H9 (cell line): Measurements from ENCODE around the gene TAF1A. TPM values are rescaled to one million over a fixed set of nuclear protein-coding genes. Genes with fewer than 3 reads are reported as not detected.

Source experiments
- DNase-seq: peaks from one replicate; pipeline ENCODE4 v3.0.0-alpha.2; 2017
- H2AFZ ChIP-seq: one replicate; pipeline ENCODE4 v1.6.1; 2013; ENCODE audit warnings: mild to moderate bottlenecking, low read length, control low read depth, moderate library complexity
- H2AK5ac ChIP-seq: 2 replicates; pipeline ENCODE4 v1.6.1; 2013; ENCODE audit warnings: low read length, control low read depth, mixed read lengths; ENCODE audit not compliant: insufficient read length
- H2BK120ac ChIP-seq: one replicate; pipeline ENCODE4 v1.6.1; 2013; ENCODE audit warnings: low read depth, mild to moderate bottlenecking, low read length, control low read depth, inconsistent platforms; ENCODE audit not compliant: poor library complexity, severe bottlenecking
- H2BK12ac ChIP-seq: 2 replicates; pipeline ENCODE4 v1.6.1; 2013; ENCODE audit warnings: low read length, control low read depth, mixed read lengths, low read depth; ENCODE audit not compliant: insufficient read length
- H2BK15ac ChIP-seq: 2 replicates; pipeline ENCODE4 v1.6.1; 2013; ENCODE audit warnings: low read depth, low read length, control low read depth
- H2BK20ac ChIP-seq: one replicate; pipeline ENCODE4 v1.6.1; 2013; ENCODE audit warnings: low read depth, mild to moderate bottlenecking, low read length, control low read depth, inconsistent platforms; ENCODE audit not compliant: poor library complexity, severe bottlenecking
- H2BK5ac ChIP-seq: 2 replicates; pipeline ENCODE4 v1.6.1; 2013; ENCODE audit warnings: low read length, control low read depth, mixed read lengths; ENCODE audit not compliant: insufficient read length
- H3K14ac ChIP-seq: 2 replicates; pipeline ENCODE4 v1.6.1; 2013; ENCODE audit warnings: low read length, control low read depth; ENCODE audit not compliant: insufficient read depth
- H3K18ac ChIP-seq: 2 replicates; pipeline ENCODE4 v1.6.1; 2013; ENCODE audit warnings: low read depth, mild to moderate bottlenecking, mixed read lengths, low read length, control low read depth; ENCODE audit not compliant: insufficient read length
- H3K23ac ChIP-seq: 2 replicates; pipeline ENCODE4 v1.6.1; 2013; ENCODE audit warnings: low read length, control low read depth, mixed read lengths, low read depth; ENCODE audit not compliant: insufficient read length
- H3K23me2 ChIP-seq: 2 replicates; pipeline ENCODE4 v1.6.1; 2013; ENCODE audit warnings: low read depth, mild to moderate bottlenecking, mixed read lengths, low read length, control low read depth; ENCODE audit not compliant: insufficient read length, poor library complexity, severe bottlenecking
- H3K27ac ChIP-seq: 2 replicates; pipeline ENCODE4 v1.5.1; 2013; ENCODE audit warnings: low read length, control low read depth, mixed read lengths, low read depth; ENCODE audit not compliant: insufficient read length
- H3K27me3 ChIP-seq: 2 replicates; pipeline ENCODE4 v1.6.1; 2013; ENCODE audit warnings: low read length, control low read depth, inconsistent platforms; ENCODE audit not compliant: insufficient read depth
- H3K4ac ChIP-seq: 2 replicates; pipeline ENCODE4 v1.6.1; 2013; ENCODE audit warnings: low read depth, mild to moderate bottlenecking, control low read depth, inconsistent platforms, low read length, moderate library complexity
- H3K4me1 ChIP-seq: 2 replicates; pipeline ENCODE4 v1.6.1; 2013; ENCODE audit warnings: low read length, control low read depth, inconsistent platforms; ENCODE audit not compliant: insufficient read depth
- H3K4me2 ChIP-seq: 2 replicates; pipeline ENCODE4 v1.6.1; 2013; ENCODE audit warnings: low read length, control low read depth, mixed read lengths; ENCODE audit not compliant: insufficient read length, insufficient read depth
- H3K56ac ChIP-seq: 2 replicates; pipeline ENCODE4 v1.6.1; 2013; ENCODE audit warnings: low read depth, mild to moderate bottlenecking, mixed read lengths, low read length, control low read depth; ENCODE audit not compliant: insufficient read length
- H3K79me1 ChIP-seq: 2 replicates; pipeline ENCODE4 v1.6.1; 2013; ENCODE audit warnings: low read depth, mild to moderate bottlenecking, moderate library complexity, low read length, control low read depth, inconsistent platforms; ENCODE audit not compliant: insufficient read depth, poor library complexity, severe bottlenecking
- H3K79me2 ChIP-seq: 2 replicates; pipeline ENCODE4 v1.6.1; 2013; ENCODE audit warnings: low read length, control low read depth, inconsistent platforms; ENCODE audit not compliant: insufficient read depth
- H3K9ac ChIP-seq: 2 replicates; pipeline ENCODE4 v1.6.1; 2013; ENCODE audit warnings: low read length, control low read depth, mixed read lengths; ENCODE audit not compliant: insufficient read length; ENCODE audit errors: extremely low read depth
- H3K9me3 ChIP-seq: one replicate; pipeline ENCODE4 v1.6.1; 2013; ENCODE audit warnings: low read depth, low read length, inconsistent platforms; ENCODE audit not compliant: control insufficient read depth
- H3T11ph ChIP-seq: one replicate; pipeline ENCODE4 v1.6.1; 2013; ENCODE audit warnings: mild to moderate bottlenecking, low read length, control low read depth, inconsistent platforms
- H4K20me1 ChIP-seq: one replicate; pipeline ENCODE4 v1.6.1; 2013; ENCODE audit not compliant: control insufficient read depth, insufficient read length, insufficient read depth
- H4K5ac ChIP-seq: 2 replicates; pipeline ENCODE4 v1.6.1; 2013; ENCODE audit warnings: low read depth, mild to moderate bottlenecking, mixed read lengths, low read length, control low read depth; ENCODE audit not compliant: insufficient read length
- H4K8ac ChIP-seq: replicated peaks from 2 replicates; pipeline ENCODE4 v1.6.1; 2013; ENCODE audit warnings: low read length, control low read depth, mixed read lengths, low read depth; ENCODE audit not compliant: insufficient read length
- H4K91ac ChIP-seq: 2 replicates; pipeline ENCODE4 v1.6.1; 2013; ENCODE audit warnings: low read depth, mild to moderate bottlenecking, moderate library complexity, mixed read lengths, low read length, control low read depth; ENCODE audit not compliant: insufficient read length
- H3K27ac Mint-ChIP-seq, 3 experiments: 2 replicates in 2 of 3; 3 replicates in 1 of 3; pipeline ENCODE4 v1.8.0; 2020 to 2021; ENCODE audit warnings: mixed read lengths in 3 of 3, mild to moderate bottlenecking in 1 of 3, moderate library complexity in 1 of 3
- H3K27me3 Mint-ChIP-seq: 2 replicates; pipeline ENCODE4 v1.8.0; 2021; ENCODE audit warnings: low read depth, mild to moderate bottlenecking, moderate library complexity, mixed read lengths
- H3K36me3 Mint-ChIP-seq, 3 experiments: 2 replicates in 2 of 3; 3 replicates in 1 of 3; pipeline ENCODE4 v1.8.0; 2020 to 2021; ENCODE audit warnings: low read depth in 3 of 3, mixed read lengths in 3 of 3; ENCODE audit not compliant: insufficient read depth in 1 of 3
- H3K4me1 Mint-ChIP-seq, 2 experiments: 2 replicates each; pipeline ENCODE4 v1.8.0; 2020; ENCODE audit warnings: mixed read lengths in 2 of 2
- H3K4me3 Mint-ChIP-seq, 2 experiments: 2 replicates in 1 of 2; 3 replicates in 1 of 2; pipeline ENCODE4 v1.8.0; 2020 to 2021; ENCODE audit warnings: mild to moderate bottlenecking in 2 of 2, mixed read lengths in 2 of 2, moderate library complexity in 1 of 2
- H3K9me3 Mint-ChIP-seq, 2 experiments: 2 replicates in 1 of 2; 3 replicates in 1 of 2; pipeline ENCODE4 v1.8.0; 2020; ENCODE audit warnings: mild to moderate bottlenecking in 2 of 2, mixed read lengths in 2 of 2, moderate library complexity in 1 of 2
- CTCF ChIP-seq: fragments of 200-600 bp; sonication (generic); conservative IDR thresholded peaks from 3 replicates; pipeline ENCODE4 v1.8.0; 2021; ENCODE audit warnings: antibody characterized with exemption, mild to moderate bottlenecking
- WGBS: extraction: QIAGEN DNeasy Blood & Tissue Kit; methylation state at CpG from one replicate; pipeline ENCODE4 v1.1.7; 2013; ENCODE audit warnings: missing lambda C conversion rate, low lambda C conversion rate, mixed read lengths; ENCODE audit not compliant: insufficient read length; ENCODE audit errors: extremely low coverage; 5-methylcytosine and 5-hydroxymethylcytosine counted together
- total RNA-seq: library from RNA; stranded (reverse); gene quantifications from 2 replicates; pipeline ENCODE4 v1.2.1, GENCODE V29; 2021

Gene TAF1A
- total RNA-seq, 1 experiment from 2014 or later: 14.8 TPM

- Histone ChIP-seq H3K23ac (no peak overlapping the region), H3K9ac (no peak overlapping the region), H4K8ac (no peak overlapping the region), H2BK15ac (no peak overlapping the region), H2BK20ac (no peak overlapping the region), H2BK5ac (no peak overlapping the region), H2BK120ac (no peak overlapping the region), H3K27me3 (no peaks in the 10 kb centered on the region), H3K79me2 (no peaks in the 10 kb centered on the region), H3T11ph (no peak overlapping the region), H4K5ac (no peak overlapping the region), H3K4me2 (no peak overlapping the region), H3K18ac (no peak overlapping the region), H3K14ac (no peak overlapping the region), H2AK5ac (no peak overlapping the region), H3K79me1 (no peaks in the 10 kb centered on the region), H3K23me2 (no peaks in the 10 kb centered on the region), H4K91ac (no peak overlapping the region), H3K27ac (no peak overlapping the region), H3K4ac (no peak overlapping the region), H3K4me1 (no peaks in the 10 kb centered on the region), H4K20me1 (no peaks in the 10 kb centered on the region), H2BK12ac (no peak overlapping the region), H2AFZ (no peak overlapping the region), H3K56ac (no peak overlapping the region), H3K9me3 (no peaks in the 10 kb centered on the region)
- H3K4me1 Mint-ChIP-seq: no peaks in the 10 kb centered on the region
- no peak overlapping the region for H3K27ac Mint-ChIP-seq
- H3K36me3 Mint-ChIP-seq: no peaks in the 10 kb centered on the region; a peak in 1 of 7 replicates
- TF ChIP-seq CTCF: no peak
- no peaks in the 10 kb centered on the region; a peak in 2 of 5 replicates for H3K9me3 Mint-ChIP-seq
- no peak for DNase-seq
- no peak overlapping the region for H3K4me3 Mint-ChIP-seq
- no CpG with 5 or more reads among the region's 8 CpGs for WGBS
- no peaks in the 10 kb centered on the region; the same call in none of the 2 replicates for H3K27me3 Mint-ChIP-seq
Measured at GRCh38 chr1:222522105-222522915, 67.4 kb downstream of the TAF1A start.
